ENCODE results near the gene TNFRSF19. TPM values are rescaled to one million over a fixed set of nuclear protein-coding genes. Genes with fewer than 3 reads are reported as not detected.

The TNFRSF19 gene
- total and polyA plus RNA-seq, 2 of the 13 experiments (the other 11 are each of a cell fraction or from before 2014, with no cell fraction given): 75.3 to 77.7 TPM

- TF ChIP-seq ZHX2 (IDR thresholded peaks at IDR 0.05; ENCODE audit: low read depth) (no peak), ZHX2 (CRISPR knock-in tag; IDR thresholded peaks at IDR 0.05; ENCODE audit: borderline replicate concordance) (no peak), HINFP (CRISPR knock-in tag; IDR thresholded peaks at IDR 0.05; ENCODE audit: low read depth) (no peak), MATR3 (CRISPR knock-in tag; IDR thresholded peaks at IDR 0.05) (no peak), ZNF253 (CRISPR knock-in tag; IDR thresholded peaks at IDR 0.05; ENCODE audit: borderline replicate concordance) (no peak), ZSCAN22 (CRISPR knock-in tag; IDR thresholded peaks at IDR 0.05) (no peak), ZNF33A (CRISPR knock-in tag; IDR thresholded peaks at IDR 0.05; ENCODE audit: borderline replicate concordance) (no peak), ZNF547 (CRISPR knock-in tag; IDR thresholded peaks at IDR 0.05) (no peak), ZNF720 (CRISPR knock-in tag; IDR thresholded peaks at IDR 0.05) (no peak), TSC22D2 (CRISPR knock-in tag; IDR thresholded peaks at IDR 0.05; ENCODE audit: borderline replicate concordance) (no peak), MBNL3 (CRISPR knock-in tag; conservative IDR thresholded peaks at IDR 0.05) (no peak), SETDB1 (CRISPR knock-in tag; IDR thresholded peaks at IDR 0.05; ENCODE audit: borderline replicate concordance) (no peak), MLXIP (CRISPR knock-in tag; IDR thresholded peaks at IDR 0.05; ENCODE audit: borderline replicate concordance) (no peak), ZNF569 (CRISPR knock-in tag; IDR thresholded peaks at IDR 0.05; ENCODE audit: borderline replicate concordance) (no peak), MLX (CRISPR knock-in tag; IDR thresholded peaks at IDR 0.05) (peak; percentile 66), ZNF143 (CRISPR knock-in tag; IDR thresholded peaks at IDR 0.05) (no peak), HOXA7 (CRISPR knock-in tag; IDR thresholded peaks at IDR 0.05) (no peak), SNAI1 (CRISPR knock-in tag; IDR thresholded peaks at IDR 0.05; ENCODE audit: borderline replicate concordance) (no peak), FOXK2 (IDR thresholded peaks at IDR 0.05) (no peak), RARG (CRISPR knock-in tag; IDR thresholded peaks at IDR 0.05; ENCODE audit: low read depth) (no peak)
These were observed 59.5 kb downstream of the TNFRSF19 start (continued) for GRCh38 chr13:23629566-23630272.
